Measurements from ENCODE around the gene NMRK1. TPM values are rescaled to one million over a fixed set of nuclear protein-coding genes. Genes with fewer than 3 reads are reported as not detected.

NMRK1 gene
- total RNA-seq, 1 experiment from 2014 or later, result 9.7 TPM

GRCh38 chr9:75101004-75101588 lies 13.1 kb upstream of the NMRK1 start:
- no peak overlapping the region for H2AFZ ChIP-seq (ENCODE audit: low read length)
- no peaks in the 10 kb centered on the region for H3K9me2 ChIP-seq (replicated peaks; ENCODE audit: low read length)
- H3K4me1 ChIP-seq (ENCODE audit: insufficient read depth, low read length), result peaks cover 5% of the 10 kb centered on the region; the same call in 1 of the 2 replicates
- 0 out of 2 replicates have a peak, but pooled peaks cover 3% of the 10 kb centered on the region for H3K79me2 ChIP-seq (ENCODE audit: low read length)
- ChIA-PET CTCF (no interaction called here), POLR2A (ENCODE audit: unreplicated experiment) (no interaction called here)
- ATAC-seq (no peak), DNase-seq (no peak)
- no peaks in the 10 kb centered on the region for H3K9me3 ChIP-seq (ENCODE audit: low read length)
- TF ChIP-seq EZH2phosphoT487 (IDR thresholded peaks at IDR 0.05; ENCODE audit: borderline replicate concordance, low read length) (no peak), CTCF (conservative IDR thresholded peaks at IDR 0.05; ENCODE audit: low read depth, low read length) (no peak), EZH2 (IDR thresholded peaks at IDR 0.05; ENCODE audit: low read length, unreplicated experiment) (no peak)
- no peaks in the 10 kb centered on the region for H4K20me1 ChIP-seq (ENCODE audit: low read length)
- no peak overlapping the region for H3K27ac ChIP-seq (ENCODE audit: low read length)
- H3K27me3 ChIP-seq (ENCODE audit: low read length), result no peaks in the 10 kb centered on the region
- H3K9ac ChIP-seq (ENCODE audit: low read length), result no peak overlapping the region
- no peaks in the 10 kb centered on the region for H3K36me3 ChIP-seq (ENCODE audit: low read depth, low read length)
- H3K4me3 ChIP-seq (ENCODE audit: low read length), result no peak overlapping the region
- intact Hi-C loops (cut with micrococcal nuclease), result no loop called here
- BruUV-seq (replicated peaks), result no TSS peak
- H3K4me2 ChIP-seq (ENCODE audit: low read length), result no peak overlapping the region
- no peaks in the 10 kb centered on the region for H3F3A ChIP-seq (ENCODE audit: low read length, unreplicated experiment)

GRCh38 chr9:75096796-75097195 lies 8.8 kb upstream of the NMRK1 start:
- no TSS peak for BruUV-seq (replicated peaks)
- Histone ChIP-seq H3K4me1 (ENCODE audit: insufficient read depth, low read length) (no peaks in the 10 kb centered on the region), H3K4me3 (ENCODE audit: low read length) (no peak overlapping the region), H3K9me3 (ENCODE audit: low read length) (no peaks in the 10 kb centered on the region), H3F3A (ENCODE audit: low read length, unreplicated experiment) (no peaks in the 10 kb centered on the region), H3K27ac (ENCODE audit: low read length) (no peak overlapping the region), H3K27me3 (ENCODE audit: low read length) (no peaks in the 10 kb centered on the region), H3K9me2 (replicated peaks; ENCODE audit: low read length) (no peaks in the 10 kb centered on the region), H3K9ac (ENCODE audit: low read length) (no peak overlapping the region), H2AFZ (ENCODE audit: low read length) (no peak overlapping the region), H4K20me1 (ENCODE audit: low read length) (no peaks in the 10 kb centered on the region), H3K4me2 (ENCODE audit: low read length) (no peak overlapping the region), H3K79me2 (ENCODE audit: low read length) (peaks cover 22% of the 10 kb centered on the region), H3K36me3 (ENCODE audit: low read depth, low read length) (no peaks in the 10 kb centered on the region)
- intact Hi-C loops (cut with micrococcal nuclease), result no loop called here
- ChIA-PET CTCF (no interaction called here), POLR2A (ENCODE audit: unreplicated experiment) (no interaction called here)
- DNase-seq, result no peak
- TF ChIP-seq EZH2phosphoT487 (IDR thresholded peaks at IDR 0.05; ENCODE audit: borderline replicate concordance, low read length) (no peak), CTCF (conservative IDR thresholded peaks at IDR 0.05; ENCODE audit: low read depth, low read length) (no peak), EZH2 (IDR thresholded peaks at IDR 0.05; ENCODE audit: low read length, unreplicated experiment) (no peak)
- ATAC-seq, result no peak

GRCh38 chr9:75092766-75093165 lies 4.8 kb upstream of the NMRK1 start:
- intact Hi-C loops (cut with micrococcal nuclease), result no loop called here
- H3F3A ChIP-seq (ENCODE audit: low read length, unreplicated experiment), result no peaks in the 10 kb centered on the region
- BruUV-seq (replicated peaks), result no TSS peak
- no peaks in the 10 kb centered on the region for H3K9me3 ChIP-seq (ENCODE audit: low read length)
- no peak overlapping the region for H3K9ac ChIP-seq (ENCODE audit: low read length)
- no peak for DNase-seq
- H3K4me3 ChIP-seq (ENCODE audit: low read length), result no peak overlapping the region
- CTCF ChIA-PET, result no interaction called here
- TF ChIP-seq CTCF (conservative IDR thresholded peaks at IDR 0.05; ENCODE audit: low read depth, low read length) (no peak), EZH2 (IDR thresholded peaks at IDR 0.05; ENCODE audit: low read length, unreplicated experiment) (no peak), EZH2phosphoT487 (IDR thresholded peaks at IDR 0.05; ENCODE audit: borderline replicate concordance, low read length) (no peak)
- H3K79me2 ChIP-seq (ENCODE audit: low read length), result peaks cover 51% of the 10 kb centered on the region
- H4K20me1 ChIP-seq (ENCODE audit: low read length), result no peaks in the 10 kb centered on the region
- 0 out of 2 replicates have a peak, but pooled peaks cover 5% of the 10 kb centered on the region for H3K4me1 ChIP-seq (ENCODE audit: insufficient read depth, low read length)
- no peak overlapping the region for H3K4me2 ChIP-seq (ENCODE audit: low read length)
- ATAC-seq, result no peak
- no peaks in the 10 kb centered on the region for H3K36me3 ChIP-seq (ENCODE audit: low read depth, low read length)
- no peak overlapping the region for H3K27ac ChIP-seq (ENCODE audit: low read length)
- H2AFZ ChIP-seq (ENCODE audit: low read length), result no peak overlapping the region
- no peaks in the 10 kb centered on the region for H3K27me3 ChIP-seq (ENCODE audit: low read length)
- POLR2A ChIA-PET (ENCODE audit: unreplicated experiment), result no interaction called here
- no peaks in the 10 kb centered on the region for H3K9me2 ChIP-seq (replicated peaks; ENCODE audit: low read length)
